GM12878 (cell line): ENCODE results near the gene TIMM21. TPM values are rescaled to one million over a fixed set of nuclear protein-coding genes. Genes with fewer than 3 reads are reported as not detected.

ENCODE experiments used
- ATF3 ChIP-seq: IDR thresholded peaks from 2 replicates; pipeline ENCODE4 v1.6.1; 2011; ENCODE audit warnings: low read depth, mild to moderate bottlenecking, low read length, moderate library complexity, borderline replicate concordance; ENCODE audit errors: extremely low read depth
- BCL3 ChIP-seq: IDR thresholded peaks from 2 replicates; pipeline ENCODE4 v1.6.1; 2011; ENCODE audit warnings: borderline replicate concordance, low read depth, mild to moderate bottlenecking, moderate library complexity, low read length; ENCODE audit not compliant: insufficient read depth, poor library complexity, severe bottlenecking
- BHLHE40 ChIP-seq, 2 experiments: fragments of 450-650 bp in 1 of 2; IDR thresholded peaks; 2 replicates each; pipeline ENCODE4 v1.6.1; 2011 to 2017; ENCODE audit warnings: low read depth in 2 of 2, borderline replicate concordance in 1 of 2, improper control_type of control experiment in 1 of 2, low read length in 1 of 2, mild to moderate bottlenecking in 1 of 2
- HSF1 ChIP-seq: fragments of 150-350 bp; IDR thresholded peaks from 2 replicates; pipeline ENCODE4 v1.6.1; 2014; ENCODE audit warnings: mild to moderate bottlenecking, low read depth, low read length
- IKZF2 ChIP-seq, 2 experiments: fragments of 450-650 bp; IDR thresholded peaks; 2 replicates each; pipeline ENCODE4 v1.6.1; 2017; ENCODE audit warnings: mild to moderate bottlenecking in 2 of 2, moderate library complexity in 2 of 2
- KAT2A ChIP-seq: conservative IDR thresholded peaks from 2 replicates; pipeline ENCODE4 v1.6.1; 2011; ENCODE audit warnings: low read depth, low read length; ENCODE audit not compliant: control insufficient read depth
- MEF2A ChIP-seq: IDR thresholded peaks from 2 replicates; pipeline ENCODE4 v1.6.1; 2011; ENCODE audit warnings: low read depth, mild to moderate bottlenecking, low read length, moderate library complexity; ENCODE audit not compliant: insufficient read depth
- MLLT1 ChIP-seq: fragments of 450-650 bp; IDR thresholded peaks from 2 replicates; pipeline ENCODE4 v1.6.1; 2016; ENCODE audit warnings: mild to moderate bottlenecking
- NFXL1 ChIP-seq: fragments of 450-650 bp; IDR thresholded peaks from 2 replicates; pipeline ENCODE4 v1.6.1; 2017; ENCODE audit warnings: antibody characterized with exemption, mild to moderate bottlenecking, borderline replicate concordance
- NR2F1 ChIP-seq: fragments of 450-650 bp; conservative IDR thresholded peaks from 2 replicates; pipeline ENCODE4 v1.6.1; 2017; ENCODE audit warnings: mild to moderate bottlenecking
- NRF1 ChIP-seq: conservative IDR thresholded peaks from 2 replicates; pipeline ENCODE4 v1.6.1; 2011; ENCODE audit warnings: mild to moderate bottlenecking, low read depth, low read length, improper control_type of control experiment
- RAD51 ChIP-seq: fragments of 450-650 bp; IDR thresholded peaks from 2 replicates; pipeline ENCODE4 v1.6.1; 2016; ENCODE audit warnings: moderate library complexity, mild to moderate bottlenecking, inconsistent platforms
- RELB ChIP-seq: fragments of 450-650 bp; IDR thresholded peaks from 2 replicates; pipeline ENCODE4 v1.6.1; 2017; ENCODE audit warnings: low read depth, mild to moderate bottlenecking, moderate library complexity
- RUNX3 ChIP-seq: IDR thresholded peaks from 2 replicates; pipeline ENCODE4 v1.6.1; 2012; ENCODE audit warnings: low read length, inconsistent platforms
- SIN3A ChIP-seq: IDR thresholded peaks from 2 replicates; pipeline ENCODE4 v1.6.1; 2012; ENCODE audit warnings: low read depth, low read length, improper control_type of control experiment
- TARDBP ChIP-seq: IDR thresholded peaks from 2 replicates; pipeline ENCODE4 v1.6.1; 2016; ENCODE audit warnings: borderline replicate concordance
- ZNF687 ChIP-seq: fragments of 450-650 bp; IDR thresholded peaks from 2 replicates; pipeline ENCODE4 v1.6.1; 2017; ENCODE audit warnings: mild to moderate bottlenecking, moderate library complexity
- polyA plus RNA-seq, 11 experiments: library from polyadenylated mRNA; depleted of rRNA in 4 of 11; unstranded in 6 of 11; stranded (reverse) in 5 of 11; fragments of >200 nt; fragmentation: Nextera tagmentation in 4 of 11; fragmentation: Illumina TruSeq in 1 of 11; extraction: Ambion mirVana in 4 of 11; extraction: Trizol in 1 of 11; gene quantifications; 1 replicate in 1 of 11; 2 replicates in 10 of 11; pipeline versions ENCODE4 v1.2.1 to v1.2.3, GENCODE V29; 2011 to 2016; ENCODE audit warnings: inconsistent platforms in 2 of 11, missing spikeins in 2 of 11, low read depth in 1 of 11
- total RNA-seq, 4 experiments: library from RNA; depleted of rRNA in 3 of 4; stranded (reverse); fragments of >200 nt in 3 of 4; fragmentation: Illumina TruSeq in 1 of 4; extraction: Trizol in 1 of 4; gene quantifications; 2 replicates each; pipeline versions ENCODE4 v1.2.1 to v1.2.3, GENCODE V29; 2013 to 2021

TIMM21 gene
- total and polyA plus RNA-seq, 10 of the 15 experiments (the other 5 are each of a cell fraction or from before 2014, with no cell fraction given), result 39.5 to 203 (median 83.4) TPM

- TF ChIP-seq ZNF687 (peak; percentile 57; the same call in 1 of the 2 replicates), NFXL1 (no peak), ATF3 (peak; percentile 75; the same call in 1 of the 2 replicates), RAD51 (no peak), KAT2A (no peak), RELB (peak; percentile 96; the same call in 1 of the 2 replicates), IKZF2 (IDR thresholded peaks at IDR 0.05) (no peak), NR2F1 (no peak), TARDBP (peak; percentile 94; the same call in 1 of the 2 replicates), NRF1 (peak; percentile 76), SIN3A (peak; percentile 82), BHLHE40 (IDR thresholded peaks at IDR 0.05; ENCODE audit: borderline replicate concordance in 1 of 2, low read depth in 2 of 2, low read length in 1 of 2) (peak; percentile 74 to 91), BCL3 (peak; percentile 16), RUNX3 (peak; percentile 70), HSF1 (peak; percentile 76; the same call in 1 of the 2 replicates), MLLT1 (peak; percentile 77; the same call in 1 of the 2 replicates), MEF2A (0 out of 2 replicates have a peak, but pooled peaks have one; percentile 20)
These were observed at the start of gene TIMM21, which contains the start of gene FBXO15 (continued) for GRCh38 chr18:74147779-74148542.
